K562 (cell line): Measurements from ENCODE around the gene NMNAT2.

ENCODE experiments used
- ATF2 ChIP-seq: sonication (generic); formaldehyde crosslinking; IDR thresholded peaks from 2 replicates; pipeline ENCODE4 v1.8.1; 2022; ENCODE audit warnings: missing genetic modification reagents
- BRF1 ChIP-seq: IDR thresholded peaks from 3 replicates; pipeline ENCODE4 v1.6.1; 2011; ENCODE audit warnings: borderline replicate concordance, mild to moderate bottlenecking; ENCODE audit not compliant: insufficient read length; ENCODE audit errors: extremely low read depth
- CBX3 ChIP-seq, 2 experiments: IDR thresholded peaks; 1 replicate in 1 of 2; 2 replicates in 1 of 2; pipeline ENCODE4 v1.6.1; 2012; ENCODE audit warnings: inconsistent platforms in 2 of 2, low read length in 2 of 2, borderline replicate concordance in 1 of 2, control low read depth in 1 of 2
- CHD4 ChIP-seq: fragments of 200-600 bp; sonication (generic); IDR thresholded peaks from 3 replicates; pipeline ENCODE4 v1.6.1; 2012; ENCODE audit warnings: low read depth, mild to moderate bottlenecking, mixed read lengths, low read length, inconsistent platforms; ENCODE audit not compliant: insufficient read depth, insufficient replicate concordance, poor library complexity, severe bottlenecking
- CTCF ChIP-seq, 3 experiments: IDR thresholded peaks in 2 of 3; conservative IDR thresholded peaks in 1 of 3; 2 replicates each; pipeline ENCODE4 v1.5.1; 2011 to 2012; ENCODE audit warnings: low read length in 3 of 3, mild to moderate bottlenecking in 3 of 3, control low read depth in 2 of 3, improper control_type of control experiment in 1 of 3, inconsistent platforms in 1 of 3, low read depth in 1 of 3, mixed read lengths in 1 of 3, moderate library complexity in 1 of 3; ENCODE audit not compliant: insufficient read depth in 2 of 3
- EGR1 ChIP-seq: fragments of 450-650 bp; conservative IDR thresholded peaks from 2 replicates; pipeline ENCODE4 v1.6.1; 2017; ENCODE audit warnings: mild to moderate bottlenecking
- JUNB ChIP-seq: fragments of 450-650 bp; formaldehyde crosslinking; conservative IDR thresholded peaks from 2 replicates; pipeline ENCODE4 v1.4.0; 2020; ENCODE audit warnings: mild to moderate bottlenecking
- POLR2A ChIP-seq: fragments of 450-650 bp; conservative IDR thresholded peaks from 2 replicates; pipeline ENCODE4 v1.6.1; 2016
- SMC3 ChIP-seq: conservative IDR thresholded peaks from 2 replicates; pipeline ENCODE4 v1.6.1; 2011; ENCODE audit warnings: low read depth, low read length, improper control_type of control experiment; ENCODE audit not compliant: insufficient read depth
- TEAD4 ChIP-seq, 2 experiments: sonication (generic) in 1 of 2; formaldehyde crosslinking in 1 of 2; IDR thresholded peaks; 2 replicates each; pipeline versions ENCODE4 v1.6.1 to v1.8.0; 2012 to 2022; ENCODE audit warnings: borderline replicate concordance in 1 of 2, inconsistent platforms in 1 of 2, low read length in 1 of 2, mild to moderate bottlenecking in 1 of 2, missing genetic modification reagents in 1 of 2
- ZBED1 ChIP-seq: IDR thresholded peaks from 2 replicates; pipeline ENCODE4 v1.6.1; 2014
- ZBTB33 ChIP-seq: sonication (generic); formaldehyde crosslinking; IDR thresholded peaks from 2 replicates; pipeline ENCODE4 v1.8.1; 2023; ENCODE audit warnings: mild to moderate bottlenecking, missing genetic modification reagents
- ZC3H11A ChIP-seq: IDR thresholded peaks from 2 replicates; pipeline ENCODE4 v1.6.1; 2012; ENCODE audit warnings: low read depth, low read length, improper control_type of control experiment

- TF ChIP-seq CHD4 (no peak), SMC3 (no peak), ZBED1 (no peak), POLR2A (no peak), CTCF (IDR thresholded peaks at IDR 0.05 in 2 of 3, conservative IDR thresholded peaks at IDR 0.05 in 1 of 3; ENCODE audit: insufficient read depth in 2 of 3, low read depth in 1 of 3, low read length in 3 of 3) (no peak), CBX3 (IDR thresholded peaks at IDR 0.05; ENCODE audit: borderline replicate concordance in 1 of 2, low read length in 2 of 2) (no peak), EGR1 (no peak), ZBTB33 (CRISPR knock-in tag) (no peak), ZC3H11A (no peak), TEAD4 (IDR thresholded peaks at IDR 0.05; ENCODE audit: low read length) (no peak), TEAD4 (CRISPR knock-in tag; IDR thresholded peaks at IDR 0.05; ENCODE audit: borderline replicate concordance) (no peak), JUNB (no peak), ATF2 (CRISPR knock-in tag) (no peak), BRF1 (no peak)
Measured at GRCh38 chr1:183361081-183361480, 57.1 kb downstream of the NMNAT2 start.
